ENCODE measurements around the gene ZNF319. TPM values are rescaled to one million over a fixed set of nuclear protein-coding genes. Genes with fewer than 3 reads are reported as not detected.

Gene ZNF319
- total and polyA plus RNA-seq, 2 of the 13 experiments (the other 11 are each of a cell fraction or from before 2014, with no cell fraction given), result 2.4 to 3.6 TPM

DNA sequence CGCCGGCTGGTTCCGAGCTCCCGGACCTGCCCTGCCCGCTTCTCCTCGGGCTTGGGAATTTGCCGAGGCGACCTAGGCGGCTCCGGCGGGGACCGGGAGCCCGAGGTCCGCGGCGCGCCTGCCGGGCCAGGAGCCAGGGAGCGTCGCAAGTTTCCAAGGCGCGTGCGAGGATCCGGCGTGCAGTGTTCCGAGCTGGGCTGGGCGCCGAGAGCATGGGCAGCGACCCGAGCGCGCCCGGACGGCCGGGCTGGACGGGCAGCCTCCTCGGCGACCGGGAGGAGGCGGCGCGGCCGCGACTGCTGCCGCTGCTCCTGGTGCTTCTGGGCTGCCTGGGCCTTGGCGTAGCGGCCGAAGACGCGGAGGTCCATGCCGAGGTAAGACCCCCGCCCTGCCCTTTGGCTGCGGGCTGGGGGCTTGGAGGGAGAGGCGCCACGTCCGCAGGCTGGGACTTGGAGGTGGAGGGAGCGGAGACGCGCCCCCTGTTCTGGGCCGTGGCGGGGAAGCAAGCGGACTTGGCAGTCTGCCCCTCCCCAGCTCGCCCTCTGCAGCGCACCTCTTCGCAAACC is 25.8 kb upstream of the ZNF319 start (continued):
- TF ChIP-seq NRL (CRISPR knock-in tag; IDR thresholded peaks at IDR 0.05; ENCODE audit: borderline replicate concordance), result 0 out of 2 replicates have a peak, but pooled peaks have one; percentile 11
- peak; percentile 56 for TF ChIP-seq TMF1 (CRISPR knock-in tag; IDR thresholded peaks at IDR 0.05; ENCODE audit: low read depth)
- no peak; the same call in 1 of the 2 replicates for TF ChIP-seq HDAC1 (CRISPR knock-in tag; IDR thresholded peaks at IDR 0.05)
- TF ChIP-seq MTERF4 (CRISPR knock-in tag; IDR thresholded peaks at IDR 0.05), result 0 out of 2 replicates have a peak, but pooled peaks have one; percentile 12
- TF ChIP-seq ZNF407 (CRISPR knock-in tag; IDR thresholded peaks at IDR 0.05; ENCODE audit: not compliant biosample characterization), result peak; percentile 3
- TF ChIP-seq IKZF4 (CRISPR knock-in tag; IDR thresholded peaks at IDR 0.05; ENCODE audit: borderline replicate concordance, low read depth, not compliant biosample characterization), result peak; percentile 21
- TF ChIP-seq, protein P1, sequence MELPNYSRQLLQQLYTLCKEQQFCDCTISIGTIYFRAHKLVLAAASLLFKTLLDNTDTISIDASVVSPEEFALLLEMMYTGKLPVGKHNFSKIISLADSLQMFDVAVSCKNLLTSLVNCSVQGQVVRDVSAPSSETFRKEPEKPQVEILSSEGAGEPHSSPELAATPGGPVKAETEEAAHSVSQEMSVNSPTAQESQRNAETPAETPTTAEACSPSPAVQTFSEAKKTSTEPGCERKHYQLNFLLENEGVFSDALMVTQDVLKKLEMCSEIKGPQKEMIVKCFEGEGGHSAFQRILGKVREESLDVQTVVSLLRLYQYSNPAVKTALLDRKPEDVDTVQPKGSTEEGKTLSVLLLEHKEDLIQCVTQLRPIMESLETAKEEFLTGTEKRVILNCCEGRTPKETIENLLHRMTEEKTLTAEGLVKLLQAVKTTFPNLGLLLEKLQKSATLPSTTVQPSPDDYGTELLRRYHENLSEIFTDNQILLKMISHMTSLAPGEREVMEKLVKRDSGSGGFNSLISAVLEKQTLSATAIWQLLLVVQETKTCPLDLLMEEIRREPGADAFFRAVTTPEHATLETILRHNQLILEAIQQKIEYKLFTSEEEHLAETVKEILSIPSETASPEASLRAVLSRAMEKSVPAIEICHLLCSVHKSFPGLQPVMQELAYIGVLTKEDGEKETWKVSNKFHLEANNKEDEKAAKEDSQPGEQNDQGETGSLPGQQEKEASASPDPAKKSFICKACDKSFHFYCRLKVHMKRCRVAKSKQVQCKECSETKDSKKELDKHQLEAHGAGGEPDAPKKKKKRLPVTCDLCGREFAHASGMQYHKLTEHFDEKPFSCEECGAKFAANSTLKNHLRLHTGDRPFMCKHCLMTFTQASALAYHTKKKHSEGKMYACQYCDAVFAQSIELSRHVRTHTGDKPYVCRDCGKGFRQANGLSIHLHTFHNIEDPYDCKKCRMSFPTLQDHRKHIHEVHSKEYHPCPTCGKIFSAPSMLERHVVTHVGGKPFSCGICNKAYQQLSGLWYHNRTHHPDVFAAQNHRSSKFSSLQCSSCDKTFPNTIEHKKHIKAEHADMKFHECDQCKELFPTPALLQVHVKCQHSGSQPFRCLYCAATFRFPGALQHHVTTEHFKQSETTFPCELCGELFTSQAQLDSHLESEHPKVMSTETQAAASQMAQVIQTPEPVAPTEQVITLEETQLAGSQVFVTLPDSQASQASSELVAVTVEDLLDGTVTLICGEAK (IDR thresholded peaks at IDR 0.05), result no peak
- TF ChIP-seq, protein P1 (CRISPR knock-in tag; IDR thresholded peaks at IDR 0.05), result peak; percentile 69
